GM18520 (cell line): ENCODE data around the gene ATP2C2.

ENCODE experiments used
- ATAC-seq: cut with Tn5 transposase; IDR thresholded peaks from one replicate; pipeline ENCODE4 v1.9.1; 2021; ENCODE audit not compliant: unreplicated experiment

ATP2C2 gene

DNA sequence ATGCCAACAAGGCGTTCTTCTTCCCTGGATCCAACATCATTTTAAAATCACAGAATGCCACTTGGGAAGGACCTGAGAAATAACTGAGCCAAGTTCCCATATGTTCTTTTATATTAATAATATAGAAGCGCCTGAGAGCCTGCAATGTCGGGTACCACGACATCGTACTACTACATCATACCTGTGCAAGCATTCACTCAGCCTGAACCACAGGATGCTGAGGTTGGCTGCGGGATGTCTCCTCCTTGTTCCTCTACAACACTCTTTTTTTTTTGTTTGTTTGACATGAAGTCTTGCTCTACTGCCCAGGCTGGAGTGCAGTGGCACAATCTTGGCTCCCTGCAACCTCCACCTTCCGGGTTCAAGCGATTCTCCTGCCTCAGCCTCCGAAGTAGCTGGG, 2.1 kb upstream of the ATP2C2 start:
- ATAC-seq = no peak

DNA sequence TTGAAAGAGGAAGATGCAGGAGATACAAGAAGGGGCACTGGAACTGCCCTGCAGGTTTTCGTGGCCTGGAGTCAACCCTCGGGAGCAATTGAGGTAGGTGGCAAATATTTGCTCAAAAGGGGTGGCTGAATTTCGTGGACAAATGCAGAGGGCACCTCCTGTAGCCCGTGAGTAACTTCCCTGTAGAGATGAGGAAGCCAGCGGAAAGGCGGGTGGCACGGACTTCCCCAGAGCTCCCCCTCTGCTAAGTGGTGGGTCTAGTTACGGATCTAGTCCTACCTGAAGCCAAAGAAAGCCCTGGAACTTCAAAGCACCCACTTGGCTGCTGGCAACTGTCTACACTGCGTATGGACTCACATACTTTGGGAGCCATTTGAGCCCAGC, 1.0 kb upstream of the ATP2C2 start:
- ATAC-seq = no peak

DNA sequence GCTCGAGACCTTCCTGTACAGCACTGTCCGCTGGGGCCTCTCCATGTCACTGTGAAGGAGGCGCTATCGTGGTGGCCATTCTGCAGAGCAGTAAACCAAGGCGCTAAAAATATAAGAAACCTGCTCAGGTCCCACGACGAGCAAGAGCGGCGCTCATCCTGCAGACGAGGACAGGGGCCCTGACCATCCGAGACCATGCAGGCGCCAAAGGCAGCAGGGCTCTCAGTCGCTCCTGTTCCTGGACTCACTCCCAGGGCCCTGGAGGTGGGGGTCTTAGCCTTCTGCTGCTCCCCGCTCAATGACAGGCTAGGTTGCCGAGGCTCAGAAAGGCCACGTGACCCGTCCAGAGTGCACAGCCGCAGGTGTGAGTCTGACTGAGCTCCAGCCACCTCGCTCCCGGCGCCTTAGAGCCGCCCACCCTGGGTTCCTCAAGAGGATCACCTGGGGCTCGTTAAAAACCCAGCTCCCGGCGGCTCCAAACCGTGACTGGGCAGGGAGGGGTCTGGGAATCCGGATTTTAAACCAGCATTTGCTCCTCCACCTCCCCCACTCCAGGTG, 509 bp upstream of the ATP2C2 start:
- no peak for ATAC-seq

DNA sequence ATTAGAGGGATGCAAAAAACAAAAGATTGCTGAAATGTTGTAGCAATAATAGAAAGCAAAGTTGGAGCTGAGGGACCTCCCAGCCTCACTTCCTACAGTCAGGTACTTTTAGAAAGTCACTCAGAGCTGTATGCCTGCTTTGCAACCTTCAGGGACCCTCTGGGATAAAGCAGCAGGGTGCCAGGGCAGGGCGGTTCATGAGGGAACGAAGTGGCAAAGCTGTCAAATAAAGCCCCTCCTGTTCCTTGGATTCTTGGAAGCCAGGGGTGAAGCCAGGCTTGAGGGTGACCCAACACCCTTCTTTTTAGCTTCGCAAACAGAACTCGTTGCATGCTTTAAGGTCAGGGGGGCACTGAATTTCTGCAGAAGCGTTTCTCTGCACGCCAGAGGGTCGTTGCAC, 767 bp downstream of the ATP2C2 start:
- no peak for ATAC-seq

DNA sequence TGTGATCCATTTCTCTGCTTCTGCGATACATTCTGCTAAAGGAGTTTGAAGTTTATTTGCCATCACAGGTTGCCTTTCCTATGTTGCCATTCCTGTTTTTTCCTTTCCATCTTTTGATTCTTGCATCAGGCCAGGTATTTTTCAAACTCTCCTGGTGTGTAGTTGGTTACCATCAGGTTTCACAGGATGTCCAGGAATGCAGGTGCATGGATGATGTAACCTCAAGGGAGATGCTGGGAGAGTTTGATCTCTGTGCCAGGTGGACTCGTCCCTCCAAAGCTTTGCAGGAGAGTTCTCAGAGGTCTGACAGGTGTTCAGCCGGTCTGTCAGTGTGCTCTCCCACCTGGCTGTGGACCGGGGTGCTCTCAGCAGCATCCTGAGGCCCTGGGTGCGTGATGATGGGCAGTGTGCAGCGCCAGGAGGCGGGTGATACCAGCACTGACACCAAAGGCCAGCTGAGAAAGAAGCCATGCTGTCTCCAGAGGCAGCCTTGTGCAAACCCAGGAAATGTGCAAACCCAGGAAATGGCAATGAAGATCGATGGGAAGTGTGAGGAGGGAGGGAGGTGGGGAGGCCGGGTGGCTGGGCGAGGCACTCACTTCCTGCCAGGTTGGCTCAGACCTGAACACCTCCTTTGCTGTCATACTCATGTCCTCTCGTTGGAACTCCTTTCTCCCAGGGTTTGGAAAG, 1.7 kb downstream of the ATP2C2 start:
- ATAC-seq = no peak

DNA sequence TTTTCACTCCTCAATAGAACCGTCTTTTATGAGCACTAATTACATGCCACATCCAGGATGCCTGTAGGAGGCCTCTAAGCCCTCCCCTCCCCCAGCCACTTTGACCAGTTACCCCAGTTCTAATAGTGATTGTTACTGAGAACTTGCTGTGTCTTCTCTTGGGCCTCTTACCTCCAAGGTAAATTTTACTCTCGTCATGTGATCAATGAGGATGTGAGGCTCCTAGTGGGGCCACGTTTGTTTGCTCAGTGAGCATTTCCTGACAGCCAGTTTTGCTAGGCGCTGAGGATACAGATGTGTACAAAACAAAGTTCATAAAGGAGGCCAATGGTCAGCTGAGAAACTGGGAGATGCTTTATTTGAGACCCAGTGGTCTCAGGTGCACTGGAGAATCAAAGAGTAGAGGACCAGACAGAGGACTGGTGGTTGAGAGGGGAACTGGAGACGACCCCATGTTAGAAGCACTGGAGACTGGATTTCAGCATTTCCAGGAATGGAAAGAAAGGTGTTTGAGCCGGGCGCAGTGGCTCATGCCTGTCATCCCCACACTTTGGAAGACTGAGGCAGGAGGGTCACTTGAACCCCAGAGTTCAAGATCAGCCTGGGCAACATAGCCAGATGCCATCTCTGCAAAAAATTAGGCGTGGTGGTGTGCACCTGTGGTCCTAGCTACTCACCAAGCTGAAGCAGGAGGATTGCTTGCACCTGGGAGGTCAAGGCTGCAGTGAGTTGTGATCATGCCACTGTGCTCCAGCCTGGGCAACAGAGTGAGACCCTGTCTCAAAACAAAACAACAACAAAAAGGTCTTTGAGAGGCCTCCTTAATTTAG, 2.6 kb downstream of the ATP2C2 start:
- ATAC-seq = no peak

DNA sequence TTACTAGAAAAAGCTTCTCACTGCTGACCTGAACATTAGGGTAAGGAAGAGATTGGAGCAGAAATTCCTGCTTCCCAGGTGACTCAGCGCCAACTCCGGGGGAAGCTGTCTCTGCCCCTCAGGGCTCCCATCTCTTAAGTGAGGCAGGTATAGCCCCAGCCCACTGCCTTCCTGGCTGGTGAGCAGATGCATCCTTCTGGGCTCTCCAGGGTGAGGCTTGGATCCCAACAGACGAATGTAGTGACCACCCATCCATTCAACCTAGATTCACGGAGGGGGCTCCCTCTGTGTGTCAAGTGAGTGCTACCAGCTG, 3.2 kb downstream of the ATP2C2 start:
- no peak for ATAC-seq

DNA sequence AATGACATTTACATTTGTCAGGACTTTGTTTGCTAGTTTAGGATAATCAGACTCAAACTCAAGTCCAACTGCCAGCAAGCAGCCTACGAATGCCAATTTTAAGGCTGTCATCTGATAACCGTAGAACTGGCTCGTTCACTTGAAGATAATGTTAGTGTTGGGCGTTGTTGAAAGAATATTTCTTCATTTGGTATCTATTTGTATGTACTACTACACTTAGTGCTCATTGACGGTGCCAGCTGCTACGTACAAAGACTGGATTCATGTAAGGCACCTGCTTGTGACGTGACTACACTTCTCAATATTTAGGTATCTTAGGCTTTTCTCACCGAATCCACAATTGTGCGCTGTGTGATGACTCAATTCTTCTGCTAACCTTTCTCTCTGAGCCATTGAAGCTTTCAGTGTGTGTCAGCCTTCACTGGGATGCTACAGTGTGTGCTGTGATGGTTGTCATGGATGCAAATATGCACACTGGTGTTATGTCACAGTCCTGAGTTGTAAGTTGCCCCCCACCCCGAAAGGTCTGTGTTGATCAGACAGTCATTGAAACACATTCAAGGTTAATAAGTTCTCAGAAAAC, 5.7 kb downstream of the ATP2C2 start:
- ATAC-seq = no peak

DNA sequence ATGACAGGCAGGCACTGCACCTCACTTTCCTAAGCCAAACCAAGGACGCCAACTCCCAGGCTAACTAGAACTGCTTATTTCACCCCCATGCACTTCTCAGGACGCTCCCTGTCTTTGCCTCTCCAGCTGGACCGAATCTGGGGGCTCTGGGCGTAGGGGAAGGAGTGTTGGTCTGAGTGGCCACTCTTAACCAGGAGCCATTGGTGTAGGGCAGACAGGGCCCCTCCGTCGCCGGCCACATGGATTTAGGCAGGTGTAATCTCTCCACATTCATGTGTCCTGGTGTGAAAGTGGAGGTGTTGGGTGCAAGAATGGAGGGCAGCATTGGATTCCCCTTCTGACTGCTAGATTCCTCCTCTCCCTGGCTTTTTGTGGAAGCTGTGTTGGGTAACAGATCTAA, 9.8 kb downstream of the ATP2C2 start:
- no peak for ATAC-seq

DNA sequence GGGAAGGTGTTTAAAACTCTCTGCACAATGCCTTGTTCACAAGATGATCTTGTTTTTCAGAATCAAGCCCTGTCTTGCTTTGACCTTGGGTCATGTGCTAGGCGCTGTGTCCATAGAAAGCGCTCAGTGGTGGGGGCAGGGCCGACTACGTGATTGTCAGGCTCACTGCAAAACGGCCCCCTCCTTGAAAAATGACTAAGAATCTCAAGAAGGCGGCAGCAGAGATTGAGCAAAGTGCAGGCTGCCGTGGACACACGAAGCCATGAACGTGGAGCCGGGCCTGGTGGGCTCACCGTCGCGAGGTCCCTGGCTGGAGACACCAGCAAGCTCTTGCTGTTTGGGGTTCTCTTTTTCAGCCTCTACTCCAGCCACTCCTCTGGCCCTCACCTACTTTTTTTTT, 10.2 kb downstream of the ATP2C2 start:
- no peak for ATAC-seq

DNA sequence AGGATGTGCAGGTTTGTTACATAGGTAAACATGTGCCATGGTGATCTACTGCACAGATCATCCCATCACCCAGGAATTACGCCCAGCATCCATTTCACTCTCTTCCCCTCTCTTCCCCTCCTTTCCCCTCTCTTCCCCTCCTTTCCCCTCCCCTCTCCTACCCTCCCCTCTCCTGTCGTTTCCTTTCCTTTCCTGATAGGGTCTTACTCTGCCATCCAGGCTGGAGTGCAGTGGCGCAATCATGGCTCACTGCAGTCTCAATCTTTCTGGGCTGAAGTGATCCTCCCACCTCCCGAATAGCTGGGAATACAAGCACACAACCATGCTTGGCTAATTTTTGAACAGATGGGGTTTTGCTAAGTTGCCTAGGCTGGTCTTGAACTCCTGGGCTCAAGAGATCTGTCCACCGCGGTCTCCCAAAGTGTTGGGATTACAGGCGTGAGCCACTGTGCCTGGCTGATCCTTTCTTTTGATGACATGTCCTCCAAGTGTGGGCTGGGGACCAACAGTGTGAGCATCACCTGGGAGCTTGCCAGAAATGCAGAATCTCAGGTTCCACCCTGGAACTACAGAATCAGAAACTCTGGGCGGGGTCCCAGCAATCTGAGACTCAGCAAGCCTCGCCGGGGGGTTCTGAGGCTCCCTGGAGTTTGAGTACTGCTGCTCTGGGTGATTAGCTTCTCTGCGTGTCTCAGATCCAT, 10.8 kb downstream of the ATP2C2 start:
- ATAC-seq = no peak

DNA sequence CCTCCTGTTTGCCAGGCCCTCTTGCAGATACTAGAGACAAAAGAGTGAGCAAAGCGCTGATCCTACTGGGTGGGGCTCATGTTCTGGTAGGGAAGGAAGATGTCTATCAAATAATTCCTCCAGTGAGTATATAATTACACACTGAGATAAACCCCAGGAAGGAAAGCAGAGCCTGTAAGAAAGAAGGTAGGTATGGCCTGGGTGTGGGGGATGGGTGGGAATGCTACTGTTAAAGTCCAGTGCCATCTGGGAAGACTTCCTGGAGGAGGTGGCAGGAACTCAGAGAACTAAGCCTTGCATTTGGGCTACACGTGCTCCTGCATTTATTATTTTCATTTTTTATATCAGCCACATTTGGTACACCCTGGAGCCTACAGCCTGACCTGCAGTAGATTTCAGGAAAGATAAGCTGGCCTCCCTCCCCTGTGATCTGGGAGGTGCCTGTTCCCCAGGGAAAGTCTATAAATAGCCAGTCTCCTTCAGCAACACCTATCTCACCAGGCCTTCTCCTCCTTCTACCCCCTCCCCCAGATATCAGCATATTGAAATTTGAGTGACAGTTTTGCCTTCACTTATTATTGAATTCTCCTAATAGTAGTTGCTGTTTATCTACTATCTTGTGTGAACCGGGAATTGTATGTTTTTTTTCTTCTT, 11.5 kb downstream of the ATP2C2 start:
- ATAC-seq = no peak

DNA sequence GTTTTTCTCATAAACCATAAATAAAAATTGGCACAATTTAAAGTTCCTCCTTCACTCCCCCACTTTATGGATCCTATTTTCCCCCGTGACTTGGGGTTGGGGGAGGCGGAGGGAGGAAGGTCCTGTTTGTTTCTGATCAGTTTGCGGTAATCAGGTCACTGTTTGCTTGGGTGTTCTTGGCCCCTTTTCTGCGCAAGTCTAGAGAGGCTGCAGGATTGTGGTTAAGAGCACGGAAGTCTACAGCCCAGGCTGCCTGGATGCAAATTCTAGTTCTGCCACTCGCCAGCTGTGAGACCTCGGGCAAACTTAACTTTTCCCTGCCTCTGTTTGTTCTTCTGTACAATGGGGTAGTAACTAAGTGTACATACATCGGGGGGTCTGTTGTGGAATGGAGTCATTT, 12.1 kb downstream of the ATP2C2 start:
- no peak for ATAC-seq

DNA sequence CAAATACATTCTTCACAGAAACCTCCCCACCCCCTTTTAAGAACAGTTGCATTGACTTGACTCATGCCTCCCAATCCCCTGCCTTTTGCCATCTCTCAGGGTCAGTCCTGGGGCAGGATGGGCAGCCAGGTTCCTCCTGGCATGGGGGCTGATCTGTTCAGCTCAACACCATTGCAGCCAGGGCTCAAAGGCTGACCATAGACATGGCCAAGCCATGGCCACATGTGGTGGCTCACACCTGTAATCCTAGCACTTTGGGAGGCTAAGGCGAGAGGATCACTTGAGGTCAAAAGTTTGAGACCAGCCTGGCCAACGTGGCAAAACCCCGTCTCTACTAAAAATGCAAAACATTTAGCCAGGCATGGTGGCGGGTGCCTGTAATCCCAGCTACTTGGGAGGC, 14.1 kb downstream of the ATP2C2 start:
- no peak for ATAC-seq

DNA sequence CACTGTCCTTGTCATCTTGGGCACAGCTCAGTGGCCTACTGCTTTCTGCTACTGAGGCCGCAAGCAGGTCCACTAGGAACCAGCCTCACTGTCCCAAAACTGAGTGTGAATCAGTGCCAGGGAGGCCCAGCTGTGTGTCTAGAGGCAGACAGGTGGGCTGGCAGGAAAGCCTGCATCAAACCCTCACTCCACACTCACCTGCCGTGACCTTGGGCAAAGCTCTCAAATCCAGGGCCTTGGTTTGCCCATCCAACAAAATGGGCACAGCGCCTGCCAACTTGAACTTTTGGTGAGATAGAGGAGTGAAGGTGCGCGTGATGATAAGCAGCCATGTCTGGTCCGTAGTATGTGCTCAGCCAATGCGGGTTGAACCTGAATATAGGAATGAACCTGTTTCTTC, 14.8 kb downstream of the ATP2C2 start:
- no peak for ATAC-seq

DNA sequence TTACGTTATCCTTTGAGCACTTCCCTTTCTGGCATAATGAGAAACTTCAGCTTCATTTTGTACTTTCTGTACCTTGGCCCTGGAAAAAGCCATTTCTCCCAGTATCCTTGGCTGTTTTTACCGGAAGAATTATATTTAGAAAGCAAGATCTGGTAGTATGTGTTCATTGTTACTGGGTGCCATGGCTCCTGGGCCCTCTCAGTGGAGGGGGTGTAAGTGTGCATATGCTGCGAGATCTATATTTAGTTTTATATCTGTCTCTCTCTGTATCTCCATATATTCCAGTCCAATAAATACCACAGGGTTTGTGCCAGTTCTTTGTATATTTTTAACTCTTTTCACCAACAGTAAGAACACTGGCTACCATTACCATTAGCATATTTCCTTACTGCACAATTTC, 17.7 kb downstream of the ATP2C2 start:
- ATAC-seq = no peak

DNA sequence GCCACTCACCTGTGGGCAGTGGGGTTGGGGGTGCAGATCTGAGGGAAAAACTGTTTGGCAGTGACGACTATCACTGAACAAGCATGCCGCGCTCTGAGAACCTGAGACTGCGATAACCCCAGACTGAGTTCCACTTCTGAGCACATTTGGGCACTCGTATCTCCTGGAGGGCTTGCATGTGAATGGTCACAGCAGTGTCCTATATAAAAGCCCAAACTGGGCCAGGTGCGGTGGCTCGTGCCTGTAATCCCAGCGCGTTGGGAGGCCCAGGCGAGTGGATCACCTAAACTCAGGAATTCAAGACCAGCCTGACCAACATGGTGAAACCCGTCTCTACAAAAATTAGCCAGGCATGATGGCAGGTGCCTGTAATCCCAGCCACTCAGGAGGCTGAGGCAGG, 18.7 kb downstream of the ATP2C2 start:
- ATAC-seq = no peak

DNA sequence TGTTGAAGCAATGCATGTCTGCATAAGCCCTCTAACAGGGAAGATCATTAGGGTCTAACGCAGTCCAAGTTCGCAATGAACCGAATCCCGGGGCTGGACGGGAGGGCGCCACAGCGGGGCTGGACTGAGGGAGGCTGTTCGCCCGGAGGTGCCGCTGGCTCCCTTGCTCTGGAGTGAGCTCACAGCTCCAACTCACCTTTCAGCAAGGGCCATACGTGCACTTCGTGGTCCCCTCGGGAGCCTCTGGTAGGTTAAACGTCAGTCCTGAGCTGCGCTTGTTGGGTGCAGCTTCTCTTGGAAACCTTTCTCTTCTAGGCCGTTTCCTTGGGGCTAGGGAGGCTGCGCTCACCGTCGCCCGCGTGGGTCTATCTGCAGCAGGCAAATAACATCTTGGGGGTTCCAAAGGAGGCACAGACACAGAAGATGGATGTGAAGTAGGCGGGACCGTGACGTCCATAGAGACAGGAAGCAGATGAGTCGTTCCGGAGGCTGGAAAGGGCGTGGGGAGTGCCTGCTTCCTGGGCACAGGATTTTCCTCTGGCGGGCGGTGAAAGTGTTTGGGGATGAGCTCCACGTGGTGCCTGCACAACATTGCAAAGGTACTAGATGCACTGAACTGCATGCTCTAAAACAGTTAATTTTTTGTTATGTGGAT, 21.9 kb downstream of the ATP2C2 start:
- ATAC-seq = no peak

DNA sequence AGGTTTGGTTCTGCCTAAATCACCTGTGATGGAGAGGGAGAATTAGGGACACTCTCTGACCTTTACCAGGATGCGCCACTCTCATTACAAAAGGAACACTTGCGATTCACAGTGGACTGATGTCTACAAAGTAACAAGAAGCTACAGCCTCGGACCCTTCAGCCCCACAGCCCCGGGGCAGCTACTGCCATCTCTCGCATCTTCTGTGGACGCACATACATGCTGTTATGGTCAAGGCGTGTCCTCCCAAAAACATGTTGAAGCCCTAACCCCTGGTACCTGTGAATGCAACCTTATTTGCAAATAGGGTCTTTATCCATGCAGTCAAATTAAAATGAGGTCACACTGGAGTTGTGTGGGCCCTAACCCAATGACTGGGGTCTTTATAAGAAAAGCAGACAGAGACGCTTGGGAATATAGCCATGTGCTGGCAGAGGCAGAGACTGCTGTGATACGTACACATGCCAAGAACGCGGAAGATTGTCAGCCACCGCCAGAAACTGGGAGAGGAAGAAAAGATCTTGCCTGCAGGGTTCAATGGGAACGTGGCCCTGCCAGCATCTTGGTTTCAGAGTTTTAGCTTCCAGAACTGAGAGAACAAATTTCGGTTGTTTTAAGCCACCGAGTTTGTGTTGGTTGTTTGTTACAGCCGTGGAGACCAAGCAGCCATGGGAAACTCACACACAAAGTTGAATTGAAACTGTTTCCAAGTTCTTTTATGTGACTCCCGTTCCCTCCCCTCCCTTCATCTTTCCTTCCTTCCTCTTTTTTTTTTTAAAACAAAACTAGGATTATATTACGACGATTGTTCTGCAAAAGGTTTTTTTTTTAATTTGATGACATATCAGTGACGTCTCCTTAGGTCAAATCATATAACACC, 23.1 kb downstream of the ATP2C2 start:
- no peak for ATAC-seq

DNA sequence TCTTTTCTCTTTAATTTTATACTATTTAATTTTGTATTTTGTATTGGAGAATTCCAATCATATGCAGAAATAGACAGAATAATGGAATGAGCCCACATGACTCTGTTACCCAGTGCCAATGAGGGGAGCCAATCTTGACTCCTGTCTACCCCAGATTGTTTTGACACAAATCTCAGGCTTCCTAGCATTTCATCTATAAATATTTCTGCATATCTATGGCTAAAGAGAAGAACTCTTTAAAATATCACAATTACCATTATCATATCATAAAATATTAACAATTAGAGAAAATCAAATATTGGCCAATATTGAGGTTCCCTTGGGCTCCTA, 23.7 kb downstream of the ATP2C2 start:
- ATAC-seq = no peak
